GM06990 (cell line): ENCODE measurements around the gene COL23A1.

Experiments
- DNase-seq: peaks from one replicate; pipeline ENCODE4 v3.0.0-alpha.2; 2011; ENCODE audit not compliant: insufficient read length; ENCODE audit errors: extremely low read depth
- H3K27me3 ChIP-seq: replicated peaks from 2 replicates; pipeline ENCODE4 v1.6.0; 2011; ENCODE audit warnings: low read length; ENCODE audit not compliant: control insufficient read depth, insufficient read depth
- H3K36me3 ChIP-seq: 2 replicates; pipeline ENCODE4 v1.5.1; 2011; ENCODE audit warnings: low read length; ENCODE audit not compliant: control insufficient read depth, insufficient read depth
- H3K4me3 ChIP-seq: replicated peaks from 2 replicates; pipeline ENCODE4 v1.5.1; 2011; ENCODE audit warnings: low read depth, mild to moderate bottlenecking, control low read depth, low read length
- CTCF ChIP-seq: IDR thresholded peaks from 2 replicates; pipeline ENCODE4 v1.5.1; 2011; ENCODE audit warnings: low read length, control low read depth, mild to moderate bottlenecking, inconsistent platforms; ENCODE audit not compliant: insufficient read depth, poor library complexity, severe bottlenecking

Gene COL23A1

GRCh38 chr5:178191661-178192060 lies 398.5 kb downstream of the COL23A1 start:
- DNase-seq = no peak
- Histone ChIP-seq H3K27me3 (peaks cover 3% of the 10 kb centered on the region), H3K36me3 (no peaks in the 10 kb centered on the region), H3K4me3 (no peak overlapping the region)
- no peak for TF ChIP-seq CTCF

GRCh38 chr5:178189433-178189832 lies 400.8 kb downstream of the COL23A1 start:
- Histone ChIP-seq H3K36me3 (no peaks in the 10 kb centered on the region), H3K4me3 (no peak overlapping the region)
- no peak for TF ChIP-seq CTCF

More at GRCh38 chr5:178189433-178189832, 400.8 kb downstream of the COL23A1 start:
- peaks cover 2% of the 10 kb centered on the region for H3K27me3 ChIP-seq
- DNase-seq = no peak
